Endothelial cell of umbilical vein (primary cell): ENCODE measurements around the gene SHCBP1. TPM values are rescaled to one million over a fixed set of nuclear protein-coding genes. Genes with fewer than 3 reads are reported as not detected.
A peak's percentile ranks its signal among the peaks of the same experiment; 100 is the strongest.

Source experiments
- Bru-seq: library from RNA; stranded (reverse); fragments of 400-500 nt; gene quantifications from one replicate; lab custom pipeline; 2021; lab: Mats Ljungman, UMichigan
- BruChase-seq, 2 experiments: library from RNA; stranded (reverse); fragments of 400-500 nt; gene quantifications; one replicate each; lab custom pipeline; 2021; lab: Mats Ljungman, UMichigan
- BruUV-seq: library from RNA; stranded (reverse); fragments of 400-500 nt; replicated peaks from 2 replicates; lab custom pipeline; 2021; lab: Mats Ljungman, UMichigan
- CTCF ChIA-PET: fragments of 300-600, 350-600 bp; sonication (Branson Sonifier 250); formaldehyde crosslinking; loops from one replicate; lab custom pipeline; 2021; ENCODE audit warnings: antibody characterized with exemption, inconsistent platforms; lab: Charles Lee
- POLR2A ChIA-PET: fragments of 300-600, 350-600 bp; sonication (Branson Sonifier 250); formaldehyde crosslinking; loops from one replicate; lab custom pipeline; 2021; ENCODE audit warnings: antibody characterized with exemption, inconsistent platforms; lab: Charles Lee
- DNase-seq: peaks from one replicate; pipeline ENCODE4 v3.0.0-alpha.2; 2011; ENCODE audit warnings: low read depth, low spot score
- FAIRE-seq: peaks from 2 replicates; lab custom pipeline; 2011; peaks lifted over from hg19 to GRCh38; lab: Jason Lieb, UNC
- H2AFZ ChIP-seq: 2 replicates; pipeline ENCODE4 v1.6.0; 2012; ENCODE audit warnings: low read depth, low read length, control low read depth, inconsistent platforms
- H3K27ac ChIP-seq: 2 replicates; pipeline ENCODE4 v1.5.1; 2011; ENCODE audit warnings: low read depth, mild to moderate bottlenecking, control low read depth, low read length, moderate library complexity; ENCODE audit not compliant: insufficient read depth
- H3K27me3 ChIP-seq, 2 experiments: 2 replicates each; pipeline versions ENCODE4 v1.6.0 to v1.6.1; 2011; ENCODE audit warnings: low read length in 2 of 2, mixed read lengths in 1 of 2; ENCODE audit not compliant: control insufficient read depth in 2 of 2, insufficient read depth in 2 of 2
- H3K36me3 ChIP-seq, 2 experiments: 2 replicates in 1 of 2; 3 replicates in 1 of 2; pipeline ENCODE4 v1.5.1; 2011; ENCODE audit warnings: low read length in 2 of 2, mild to moderate bottlenecking in 1 of 2, moderate library complexity in 1 of 2; ENCODE audit not compliant: control insufficient read depth in 2 of 2, insufficient read depth in 2 of 2; ENCODE audit errors: extremely low read depth in 1 of 2
- H3K4me1 ChIP-seq: 3 replicates; pipeline ENCODE4 v1.5.1; 2011; ENCODE audit warnings: mild to moderate bottlenecking, low read length; ENCODE audit not compliant: control insufficient read depth, insufficient read depth; ENCODE audit errors: extremely low read depth
- H3K4me2 ChIP-seq: 2 replicates; pipeline ENCODE4 v1.6.1; 2011; ENCODE audit warnings: low read length, control low read depth, mixed read lengths; ENCODE audit not compliant: insufficient read depth
- H3K4me3 ChIP-seq, 3 experiments: fragments of 200-600 bp in 1 of 3; sonication (generic), shearing (Covaris generic) in 1 of 3; replicated peaks in 1 of 3; 2 replicates each; pipeline ENCODE4 v1.5.1; 2011 to 2016; ENCODE audit warnings: control low read depth in 3 of 3, low read length in 3 of 3, mild to moderate bottlenecking in 2 of 3, inconsistent platforms in 1 of 3, low read depth in 1 of 3, moderate library complexity in 1 of 3; ENCODE audit not compliant: insufficient read depth in 1 of 3
- H3K79me2 ChIP-seq: 2 replicates; pipeline ENCODE4 v1.6.0; 2012; ENCODE audit warnings: low read length, inconsistent platforms; ENCODE audit not compliant: control insufficient read depth, insufficient read depth
- H3K9ac ChIP-seq: replicated peaks from 2 replicates; pipeline ENCODE3; 2011; ENCODE audit warnings: low read length, control low read depth; ENCODE audit not compliant: insufficient read depth; ENCODE audit errors: extremely low read depth
- H3K9me1 ChIP-seq: replicated peaks from 3 replicates; pipeline ENCODE4 v1.6.0; 2011; ENCODE audit warnings: mild to moderate bottlenecking, low read length; ENCODE audit not compliant: control insufficient read depth, insufficient read depth; ENCODE audit errors: extremely low read depth
- H3K9me3 ChIP-seq: replicated peaks from 2 replicates; pipeline ENCODE4 v1.5.1; 2012; ENCODE audit warnings: low read length, inconsistent platforms; ENCODE audit not compliant: control insufficient read depth, insufficient read depth
- H4K20me1 ChIP-seq: replicated peaks from 2 replicates; pipeline ENCODE3; 2011; ENCODE audit warnings: mild to moderate bottlenecking, low read length; ENCODE audit not compliant: control insufficient read depth, insufficient read depth; ENCODE audit errors: extremely low read depth
- JUN ChIP-seq: IDR thresholded peaks from 2 replicates; pipeline ENCODE4 v1.6.1; 2011; ENCODE audit warnings: borderline replicate concordance, low read depth; ENCODE audit not compliant: insufficient read length, insufficient read depth
- MAX ChIP-seq: IDR thresholded peaks from 2 replicates; pipeline ENCODE4 v1.6.1; 2011; ENCODE audit not compliant: insufficient read depth, insufficient read length
- MYC ChIP-seq: IDR thresholded peaks from one replicate; pipeline ENCODE4 v1.6.1; 2011; ENCODE audit warnings: mild to moderate bottlenecking, low read depth, low read length
- POLR2A ChIP-seq: IDR thresholded peaks from 2 replicates; pipeline ENCODE4 v1.6.1; 2012; ENCODE audit warnings: low read depth, mild to moderate bottlenecking, control low read depth, low read length
- POLR2AphosphoS5 ChIP-seq: IDR thresholded peaks from 2 replicates; pipeline ENCODE4 v1.6.1; 2012; ENCODE audit warnings: low read depth, mild to moderate bottlenecking, control low read depth, low read length, moderate library complexity; ENCODE audit not compliant: insufficient read depth
- dilution Hi-C: fragments of 300-500 bp; cut with MboI; formaldehyde crosslinking; loops from one replicate; pipeline ENCODE4 v1.15.0; 2019; ENCODE audit warnings: low sequenced_read_pairs; ENCODE audit not compliant: extremely low pct_ligation_motif_present
- intact Hi-C: fragments of 100-400 bp; cut with micrococcal nuclease; formaldehyde crosslinking; loops from one replicate; pipeline ENCODE4 v1.10.0; 2022
- long read RNA-seq: library from polyadenylated mRNA; stranded (forward); transcript quantifications from one replicate; pipeline ENCODE4 v2.0.0, GENCODE V29; 2021
- polyA minus RNA-seq, 3 experiments: library from RNA; depleted of rRNA, polyadenylated mRNA; stranded (reverse); fragments of >200 nt; gene quantifications; 1 replicate in 1 of 3; 2 replicates in 2 of 3; pipeline ENCODE4 v1.2.3, GENCODE V29; 2011
- polyA plus RNA-seq, 4 experiments: library from polyadenylated mRNA; depleted of rRNA in 3 of 4; stranded (reverse) in 3 of 4; unstranded in 1 of 4; fragments of >200 nt; gene quantifications; 2 replicates each; pipeline versions ENCODE4 v1.2.1 to v1.2.3, GENCODE V29; 2011 to 2012; ENCODE audit warnings: missing spikeins in 1 of 4
- total RNA-seq: library from RNA; stranded (reverse); gene quantifications from 2 replicates; pipeline ENCODE4 v1.2.3, GENCODE V29; 2021
- TF ChIP-seq, protein P1 (sequence below), 2 donors: IDR thresholded peaks; 1 replicate in 1 of 2; 2 replicates in 1 of 2; pipeline ENCODE4 v1.5.1; 2011; ENCODE audit warnings: low read length in 2 of 2, mild to moderate bottlenecking in 2 of 2, moderate library complexity in 2 of 2, control low read depth in 1 of 2, inconsistent platforms in 1 of 2, low read depth in 1 of 2; ENCODE audit not compliant: insufficient read depth in 1 of 2; ENCODE audit errors: extremely low read depth in 1 of 2

Gene SHCBP1
- total RNA-seq (42.2 and 44.9 TPM in 2 replicates), polyA plus RNA-seq (9.3 and 13.9 TPM in 2 replicates), polyA minus RNA-seq (28.1 and 41.9 TPM in 2 replicates), Bru-seq, nascent RNA (percentile 86 among the genes with signal in this experiment), BruChase-seq, experiment 1, labeled RNA remaining after a 6-hour chase (percentile 87 among the genes with signal in this experiment), BruChase-seq, experiment 2, labeled RNA remaining after a 2-hour chase (percentile 77 among the genes with signal in this experiment)
- 24.4 and 27.3 TPM in 2 replicates for polyA plus RNA-seq (2011; cell fraction: cytosol; rRNA removed)
- polyA plus RNA-seq (2011; cell fraction: nucleus; rRNA removed), result 17.2 and 29.8 TPM in 2 replicates
- polyA plus RNA-seq (2012), result 22.6 and 45.2 TPM in 2 replicates
- 17.3 TPM for polyA minus RNA-seq (2011; cell fraction: cytosol; rRNA and poly(A)+ RNA removed)
- 20.8 and 34.0 TPM in 2 replicates for polyA minus RNA-seq (2011; cell fraction: nucleus; rRNA and poly(A)+ RNA removed)
- long read RNA-seq, transcript SHCBP1-201 (13 exons, 3,461 nt), result major isoform, 124 of 147 reads
- long read RNA-seq, partial matches to known transcripts, result 6 of 147 reads
- long read RNA-seq, other reads (novel, unspliced or antisense), result 14 of 147 reads

DNA sequence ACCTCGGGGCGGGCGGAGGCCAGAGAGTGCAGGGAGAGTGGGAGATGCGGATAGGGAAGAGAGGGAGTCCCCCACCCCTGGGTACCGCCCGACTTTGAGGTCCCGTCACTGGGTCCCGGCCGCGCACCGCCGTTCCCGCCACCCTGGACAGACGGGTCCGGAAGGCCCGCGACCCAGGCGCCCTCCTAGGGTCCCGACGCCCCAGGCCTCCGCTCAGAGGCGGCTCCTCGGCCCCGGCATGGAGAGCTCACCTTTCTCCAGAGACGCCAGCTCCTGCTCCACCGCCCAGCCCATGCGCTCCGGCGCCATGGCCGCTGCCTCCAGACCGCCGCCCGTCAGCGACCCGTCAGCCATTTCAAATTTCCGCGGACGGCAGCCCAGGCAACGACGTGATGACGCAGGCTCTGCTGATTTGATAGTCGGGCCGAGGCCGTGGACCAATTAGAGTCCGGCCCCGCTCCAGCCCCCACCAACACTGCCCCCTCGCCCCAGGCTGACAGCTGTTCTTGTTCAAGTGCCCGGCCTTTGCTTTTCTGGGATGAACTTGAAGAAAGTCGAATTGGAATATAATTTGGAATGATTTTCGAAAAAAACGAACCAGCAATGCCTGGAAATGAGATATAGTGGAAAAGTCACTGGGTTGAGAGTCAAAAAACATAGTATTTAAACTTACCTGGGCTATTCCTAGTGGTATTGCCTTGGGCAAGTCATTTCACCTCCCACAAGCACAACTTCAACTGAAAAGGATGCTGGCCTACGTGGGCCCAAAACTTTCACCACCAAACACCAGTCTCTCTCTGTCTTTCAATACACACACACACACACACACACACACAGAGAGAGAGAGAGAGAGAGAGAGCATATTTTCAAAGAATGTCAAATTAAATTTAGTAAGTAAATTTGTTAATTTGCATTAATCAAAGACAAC is at the start of gene SHCBP1:
Gene SHCBP1, minus strand, starts transcription at position 374 of the 928 bp plus-strand sequence. Its CDS starts 20 bp downstream, at position 354.
- no TSS peak for BruUV-seq
- Histone ChIP-seq H3K27me3 (no peaks in the 10 kb centered on the region), H3K9me1 (no peaks in the 10 kb centered on the region), H3K27ac (peak within 1 kb of the TSS; percentile 62), H3K36me3 (no peaks in the 10 kb centered on the region), H4K20me1 (no peaks in the 10 kb centered on the region), H3K9me3 (no peaks in the 10 kb centered on the region), H3K4me3 (peak within 1 kb of the TSS; percentile 76 to 80 (median 77)), H3K79me2 (peaks cover 26% of the 10 kb centered on the region), H3K4me2 (peak within 1 kb of the TSS; percentile 89), H3K9ac (peak within 1 kb of the TSS; percentile 76), H2AFZ (peak within 1 kb of the TSS; percentile 95), H3K4me1 (peaks cover 5% of the 10 kb centered on the region)
- intact Hi-C loops, result loop anchor here (2.0 to 10.0 kb wide), 2 partner anchors 68 to 1544 kb away; partner anchors contain the start of genes ORC6 and VPS35
- FAIRE-seq (peak; percentile 95), DNase-seq (peak; percentile 88)
- TF ChIP-seq POLR2A, result peak; percentile 65
- TF ChIP-seq, protein P1, sequence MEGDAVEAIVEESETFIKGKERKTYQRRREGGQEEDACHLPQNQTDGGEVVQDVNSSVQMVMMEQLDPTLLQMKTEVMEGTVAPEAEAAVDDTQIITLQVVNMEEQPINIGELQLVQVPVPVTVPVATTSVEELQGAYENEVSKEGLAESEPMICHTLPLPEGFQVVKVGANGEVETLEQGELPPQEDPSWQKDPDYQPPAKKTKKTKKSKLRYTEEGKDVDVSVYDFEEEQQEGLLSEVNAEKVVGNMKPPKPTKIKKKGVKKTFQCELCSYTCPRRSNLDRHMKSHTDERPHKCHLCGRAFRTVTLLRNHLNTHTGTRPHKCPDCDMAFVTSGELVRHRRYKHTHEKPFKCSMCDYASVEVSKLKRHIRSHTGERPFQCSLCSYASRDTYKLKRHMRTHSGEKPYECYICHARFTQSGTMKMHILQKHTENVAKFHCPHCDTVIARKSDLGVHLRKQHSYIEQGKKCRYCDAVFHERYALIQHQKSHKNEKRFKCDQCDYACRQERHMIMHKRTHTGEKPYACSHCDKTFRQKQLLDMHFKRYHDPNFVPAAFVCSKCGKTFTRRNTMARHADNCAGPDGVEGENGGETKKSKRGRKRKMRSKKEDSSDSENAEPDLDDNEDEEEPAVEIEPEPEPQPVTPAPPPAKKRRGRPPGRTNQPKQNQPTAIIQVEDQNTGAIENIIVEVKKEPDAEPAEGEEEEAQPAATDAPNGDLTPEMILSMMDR (IDR thresholded peaks at IDR 0.05; ENCODE audit: extremely low read depth in 1 of 2, insufficient read depth in 1 of 2, low read depth in 1 of 2, low read length in 2 of 2), result peak in 1 of 2 donors; percentile 3
- TF ChIP-seq JUN, result no peak
- peak; percentile 65 for TF ChIP-seq MAX
- no peak for TF ChIP-seq MYC
- peak; percentile 76 for TF ChIP-seq POLR2AphosphoS5
- dilution Hi-C loops, result no loop called here
- ChIA-PET POLR2A (no interaction called here), CTCF (interaction anchor here (1.1 to 1.5 kb wide), 2 partner anchors 8 to 67 kb away, joined by 4 to 6 read pairs; no protein-coding TSS in a partner anchor)
